NCI-H82 treated with DMSO at 0.1 percent for 48 hours (cell line): Measurements from ENCODE around the gene ERMAP.

Source experiments
- DNase-seq: peaks from one replicate; lab custom pipeline; 2025; ENCODE audit not compliant: unreplicated experiment; lab: John Stamatoyannopoulos, UW

ERMAP gene, protein sequence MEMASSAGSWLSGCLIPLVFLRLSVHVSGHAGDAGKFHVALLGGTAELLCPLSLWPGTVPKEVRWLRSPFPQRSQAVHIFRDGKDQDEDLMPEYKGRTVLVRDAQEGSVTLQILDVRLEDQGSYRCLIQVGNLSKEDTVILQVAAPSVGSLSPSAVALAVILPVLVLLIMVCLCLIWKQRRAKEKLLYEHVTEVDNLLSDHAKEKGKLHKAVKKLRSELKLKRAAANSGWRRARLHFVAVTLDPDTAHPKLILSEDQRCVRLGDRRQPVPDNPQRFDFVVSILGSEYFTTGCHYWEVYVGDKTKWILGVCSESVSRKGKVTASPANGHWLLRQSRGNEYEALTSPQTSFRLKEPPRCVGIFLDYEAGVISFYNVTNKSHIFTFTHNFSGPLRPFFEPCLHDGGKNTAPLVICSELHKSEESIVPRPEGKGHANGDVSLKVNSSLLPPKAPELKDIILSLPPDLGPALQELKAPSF

DNA sequence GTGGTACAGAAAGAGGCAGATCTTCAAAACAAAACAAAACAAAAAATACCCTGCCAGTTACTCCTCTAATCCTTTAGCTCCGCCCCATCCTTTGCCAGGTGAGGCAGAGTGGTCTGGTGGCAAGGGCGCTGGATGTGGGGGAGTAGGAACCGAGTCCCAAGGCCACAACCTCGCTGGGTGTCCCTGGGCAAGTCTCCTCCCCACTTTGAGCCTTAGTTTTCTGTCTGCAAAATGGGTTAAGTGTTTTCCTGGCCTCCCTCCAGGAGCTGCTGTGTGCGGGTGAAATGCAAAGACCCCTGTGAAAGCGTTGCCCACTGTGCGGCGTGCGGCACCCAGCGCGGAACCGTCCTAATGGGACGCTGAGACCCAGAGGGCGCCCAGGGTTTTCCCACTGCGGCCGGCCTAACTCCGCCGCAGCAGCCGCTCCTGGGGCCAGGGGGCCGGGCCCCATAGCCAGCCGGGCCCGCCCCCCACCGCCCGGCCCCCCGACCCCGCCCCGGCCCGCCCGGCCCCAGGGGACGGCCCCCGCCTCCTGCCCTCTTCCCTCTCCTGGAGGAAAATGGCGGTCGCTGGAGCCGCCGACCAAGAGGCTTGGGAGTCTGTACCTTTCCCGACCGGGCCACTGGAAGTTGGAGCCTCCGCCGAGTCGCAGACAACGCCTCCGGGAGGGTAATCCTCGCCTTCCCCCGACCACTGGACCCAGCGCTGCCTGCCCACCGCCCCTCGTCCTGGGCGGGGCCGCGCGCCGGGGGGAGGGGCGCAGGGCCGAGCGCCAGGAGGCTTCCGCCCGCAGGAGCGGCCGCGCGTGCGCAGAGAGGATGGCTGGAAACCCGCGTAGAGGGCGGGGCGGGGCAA is at the start of gene ERMAP, which contains the start of gene SVBP:
ERMAP (plus strand) TSS at position 538 of the 855 bp plus-strand sequence. CDS start 13,327 bp downstream, outside the sequence.
SVBP (minus strand) TSS at position 813 of the 855 bp plus-strand sequence. CDS start 853 bp downstream, outside the sequence.
- peak; percentile 76 for DNase-seq

DNA sequence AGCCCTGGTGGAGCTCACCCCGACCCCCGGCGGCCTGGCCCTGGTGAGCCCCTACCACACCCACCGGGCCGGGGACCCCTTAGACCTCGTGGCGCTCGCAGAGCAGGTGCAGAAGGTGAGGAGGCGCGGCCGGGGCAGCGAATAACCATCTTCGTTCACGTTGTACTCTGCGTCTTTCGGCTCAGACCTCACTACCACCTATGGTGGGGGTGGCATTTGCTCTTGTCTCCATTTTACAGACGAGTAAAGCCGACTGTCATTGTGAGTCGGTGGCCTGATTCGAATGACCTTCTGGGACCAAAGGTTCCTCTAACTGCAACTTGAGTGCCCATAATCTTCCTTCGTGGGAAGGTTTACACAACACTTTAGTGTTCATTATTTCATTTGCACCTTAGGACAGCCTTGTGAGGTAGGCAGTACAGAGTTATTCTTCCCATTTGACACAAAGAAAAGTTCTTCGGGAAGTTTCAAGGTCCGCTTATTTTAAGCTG is 49.4 kb upstream of the ERMAP start:
- DNase-seq: no peak

DNA sequence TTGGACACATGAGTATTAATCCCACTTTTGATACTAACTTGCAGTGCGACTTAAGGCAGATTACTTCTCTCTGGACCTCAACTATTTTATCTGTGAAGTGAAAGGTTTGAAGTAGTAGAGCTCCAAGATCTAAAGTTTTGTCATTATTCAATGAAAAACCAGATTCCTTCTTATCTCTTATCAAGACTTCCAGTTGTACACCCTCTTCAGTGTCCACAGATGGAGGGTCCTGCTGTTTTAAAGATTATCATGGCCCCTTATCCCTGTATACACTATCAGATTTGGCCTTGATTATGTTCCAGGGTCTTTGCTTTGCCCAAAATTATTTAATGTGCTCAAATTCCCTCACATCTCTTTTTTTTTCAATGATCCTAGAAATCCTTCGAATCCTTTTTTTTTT is 48.8 kb upstream of the ERMAP start:
- no peak for DNase-seq

DNA sequence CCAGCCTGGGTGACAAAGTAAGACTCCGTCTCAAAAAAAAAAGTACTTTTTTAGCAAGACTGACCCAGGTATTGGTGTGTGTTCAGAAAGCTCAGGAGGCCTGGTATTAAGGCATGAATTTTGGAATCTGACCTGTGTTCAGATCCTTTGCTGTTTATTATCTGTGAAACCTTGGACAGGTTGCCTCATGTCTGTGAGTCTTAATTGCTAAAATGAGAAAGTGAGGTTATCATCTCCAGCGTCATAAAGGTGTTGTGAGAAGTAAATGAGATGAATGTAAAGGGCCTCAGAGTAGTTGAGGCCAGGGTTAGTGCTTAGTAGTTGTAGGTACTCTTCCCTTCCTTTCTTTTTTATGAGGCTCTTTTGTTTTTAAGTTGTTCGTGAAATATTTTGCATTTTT is 47.1 kb upstream of the ERMAP start:
- DNase-seq: no peak

DNA sequence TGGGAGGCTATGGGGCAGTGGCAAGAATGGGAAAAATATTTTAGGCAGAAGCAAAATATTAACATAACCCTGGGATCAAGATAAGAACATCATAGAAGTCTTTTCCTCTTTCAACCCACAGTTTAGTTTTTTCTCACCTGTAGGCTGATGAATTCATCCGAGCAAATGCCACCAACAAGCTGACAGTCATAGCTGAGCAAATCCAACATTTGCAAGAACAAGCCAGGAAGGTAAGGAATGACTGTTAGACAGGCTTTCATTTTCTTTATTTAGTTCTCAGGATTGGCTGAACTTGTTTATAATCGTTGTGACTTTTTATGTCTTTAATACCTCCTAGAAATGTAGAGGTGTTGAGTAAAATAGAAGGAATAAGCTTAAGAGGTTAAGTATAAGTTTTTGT is 43.5 kb upstream of the ERMAP start:
- no peak for DNase-seq

DNA sequence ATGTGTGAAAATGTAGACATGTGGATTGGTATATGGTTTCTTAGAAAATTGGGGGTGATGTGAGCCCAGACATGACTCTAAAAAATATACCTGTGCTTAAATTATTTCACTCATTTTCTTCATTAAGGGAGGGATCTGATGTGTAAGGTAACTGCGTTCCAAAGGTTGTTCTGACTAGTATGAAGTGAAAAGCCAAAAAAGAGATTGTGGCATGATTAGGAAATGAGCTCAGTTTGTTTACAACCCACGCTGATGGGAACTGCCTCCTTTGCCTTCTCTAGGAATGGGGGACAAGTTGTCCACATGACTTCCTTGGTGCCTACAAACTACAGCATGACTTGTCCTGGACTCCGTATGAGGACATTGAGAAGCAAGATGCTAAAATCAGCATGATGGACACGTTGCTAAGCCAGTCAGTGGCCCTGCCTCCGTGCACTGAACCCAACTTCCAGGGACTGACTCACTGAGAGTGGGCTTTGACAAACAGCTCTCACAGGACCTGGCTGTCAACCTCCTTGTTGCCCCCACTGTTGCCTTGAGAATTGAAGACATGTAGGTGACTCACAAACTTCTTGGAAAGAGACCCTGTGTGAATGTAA is 41.9 kb upstream of the ERMAP start:
- DNase-seq: no peak

DNA sequence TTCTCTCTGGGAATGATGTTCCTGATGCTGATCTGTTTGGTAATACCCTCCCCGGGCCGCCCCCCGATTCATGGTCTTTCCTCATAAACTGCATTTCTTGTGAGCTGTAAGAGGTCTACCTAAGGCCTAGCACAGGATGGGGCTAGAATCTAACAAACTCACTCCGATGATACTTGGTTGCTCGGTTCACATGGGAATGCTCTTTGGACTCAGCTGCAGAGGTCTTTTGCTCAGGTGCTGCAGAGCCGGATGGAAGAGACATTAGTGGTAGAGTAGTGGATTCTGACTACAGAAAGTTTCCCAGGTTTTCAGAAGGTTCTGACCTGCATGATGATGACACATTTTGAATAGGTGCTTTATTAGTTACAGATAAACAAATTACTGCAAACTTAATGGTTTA is 40.4 kb upstream of the ERMAP start:
- DNase-seq: no peak

DNA sequence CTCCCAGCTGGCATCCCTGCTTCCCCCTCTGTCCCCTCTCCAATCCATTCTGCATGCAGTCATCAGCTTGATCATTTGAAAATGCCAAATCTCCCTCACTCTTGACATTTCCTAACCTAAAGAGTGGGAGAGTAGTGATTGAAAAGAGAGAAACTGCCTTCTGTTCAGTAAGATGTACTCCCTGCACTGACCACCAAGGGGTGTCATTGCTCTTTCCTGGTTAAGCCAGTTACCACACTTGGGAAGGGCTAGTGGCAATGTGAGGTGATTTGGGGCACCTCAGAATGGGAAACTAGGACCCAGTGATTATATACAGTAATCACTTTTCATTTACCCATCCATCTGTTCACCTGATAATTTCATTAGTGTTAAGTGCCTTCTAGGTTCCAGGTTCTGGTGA is 39.1 kb upstream of the ERMAP start:
- DNase-seq: peak; percentile 63

DNA sequence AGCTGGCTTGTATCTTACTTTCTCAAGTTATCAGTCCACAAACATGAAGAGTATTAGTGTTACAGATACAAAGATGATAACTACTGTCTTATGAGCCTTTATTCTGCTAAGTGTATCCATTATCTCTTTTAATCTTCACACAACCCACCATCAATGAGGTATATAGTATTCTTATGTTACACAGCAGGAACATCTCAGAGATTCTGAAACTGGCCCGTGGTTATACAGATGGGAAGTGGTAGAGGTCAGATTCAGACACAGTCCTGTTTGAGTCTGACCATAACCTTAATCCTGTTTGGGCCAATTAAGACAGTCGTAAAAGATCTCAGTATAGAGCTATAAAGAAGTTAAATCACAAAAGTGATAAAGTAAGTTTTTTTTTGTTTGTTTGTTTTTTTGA is 37.2 kb upstream of the ERMAP start:
- no peak for DNase-seq

DNA sequence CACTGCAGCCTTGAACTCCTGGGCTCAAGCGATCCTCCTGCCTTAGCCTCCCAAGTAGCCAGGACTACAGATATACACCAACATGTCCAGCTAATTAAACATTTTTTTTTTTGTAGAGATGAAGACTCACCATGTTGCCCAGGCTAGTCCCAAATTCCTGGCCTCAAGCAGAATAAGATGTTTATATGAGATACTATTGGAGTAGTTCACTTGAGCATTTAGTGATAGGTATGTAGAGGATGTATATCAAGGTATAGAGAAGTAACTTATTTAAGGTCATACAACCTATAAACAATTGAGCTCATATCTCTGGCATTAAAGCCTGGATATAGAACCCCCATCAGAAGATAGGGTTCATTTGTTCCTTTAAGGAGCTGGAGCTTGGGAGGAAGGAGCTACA is 36.7 kb upstream of the ERMAP start:
- no peak for DNase-seq

DNA sequence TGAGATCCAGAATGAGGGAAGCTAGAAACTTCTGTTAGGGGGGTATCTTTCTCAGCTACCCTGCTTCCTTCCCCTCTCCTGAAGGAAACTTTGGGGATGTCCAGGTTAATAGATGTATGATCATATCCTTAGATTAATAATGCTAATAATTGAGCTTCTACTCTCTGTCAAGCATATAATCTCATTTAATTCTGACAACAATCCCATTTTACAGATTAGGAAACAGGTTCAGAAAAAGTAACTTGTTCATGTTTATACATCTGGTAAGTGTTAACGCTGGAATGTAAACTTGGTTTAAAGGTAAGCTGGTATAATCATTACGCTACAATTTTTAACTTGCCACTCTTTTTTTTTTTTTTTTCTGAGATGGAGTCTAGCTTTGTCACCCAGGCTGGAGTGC is 33.8 kb upstream of the ERMAP start:
- no peak for DNase-seq

DNA sequence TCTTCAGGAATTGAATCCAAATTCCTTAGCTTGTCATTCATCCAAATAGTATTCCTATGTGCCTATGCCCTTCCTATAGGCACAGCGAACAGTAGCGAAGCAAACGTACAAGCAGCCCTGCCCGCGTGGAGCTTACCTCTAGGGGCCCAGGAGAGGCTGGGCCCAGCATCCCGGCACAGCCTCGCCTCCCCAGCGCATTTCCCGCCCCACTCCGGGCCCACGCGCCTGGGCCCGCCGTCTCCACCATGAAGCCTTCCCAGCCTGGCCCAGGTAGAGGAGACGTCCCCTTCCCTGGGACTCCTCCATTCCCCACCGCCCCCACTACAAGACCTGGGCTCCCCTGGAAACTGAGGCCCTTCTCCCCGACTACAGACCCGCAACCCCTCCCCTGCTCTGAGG is 32.4 kb upstream of the ERMAP start:
- no peak for DNase-seq

DNA sequence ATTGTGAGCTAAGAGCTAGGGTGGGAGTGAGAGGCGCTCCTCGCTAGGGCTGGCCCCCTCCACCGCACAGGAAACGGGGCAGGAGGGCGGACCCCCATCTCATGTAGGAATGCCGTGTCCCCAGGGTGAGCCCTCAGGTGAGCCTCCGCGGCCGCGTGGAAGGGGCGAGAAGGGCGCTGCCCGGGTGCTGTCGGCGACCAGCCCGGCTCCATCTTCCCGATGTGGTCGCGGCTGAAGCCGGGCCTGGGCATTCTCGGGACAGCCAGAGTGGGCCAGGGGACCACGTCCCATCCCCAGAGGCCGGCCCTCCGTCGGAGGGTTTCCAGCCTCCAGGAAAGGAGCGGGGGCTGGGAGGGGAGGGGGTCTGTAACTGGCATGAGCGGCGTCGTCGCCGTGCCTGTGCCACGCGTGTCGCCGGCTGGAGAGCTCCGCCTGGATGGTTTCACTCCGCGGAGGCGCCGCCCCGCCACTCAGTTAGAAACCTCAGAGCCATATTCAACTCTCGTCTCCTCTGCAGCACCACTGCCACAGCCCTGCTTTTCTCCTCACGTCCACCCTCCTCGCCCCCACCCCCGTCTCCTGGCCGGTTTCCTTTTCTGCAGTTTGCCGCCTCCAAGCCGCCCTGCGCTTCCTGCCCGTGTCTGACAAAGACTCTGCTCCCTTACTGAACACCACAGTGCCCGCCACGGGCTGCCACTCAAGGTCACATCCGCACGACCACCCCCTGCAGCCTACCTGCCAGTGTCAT is 31.8 kb upstream of the ERMAP start, which contains the start of gene TMEM269:
TMEM269 (plus strand) TSS at position 46 of the 748 bp plus-strand sequence. CDS start 4,903 bp downstream, outside the sequence.
- no peak for DNase-seq

DNA sequence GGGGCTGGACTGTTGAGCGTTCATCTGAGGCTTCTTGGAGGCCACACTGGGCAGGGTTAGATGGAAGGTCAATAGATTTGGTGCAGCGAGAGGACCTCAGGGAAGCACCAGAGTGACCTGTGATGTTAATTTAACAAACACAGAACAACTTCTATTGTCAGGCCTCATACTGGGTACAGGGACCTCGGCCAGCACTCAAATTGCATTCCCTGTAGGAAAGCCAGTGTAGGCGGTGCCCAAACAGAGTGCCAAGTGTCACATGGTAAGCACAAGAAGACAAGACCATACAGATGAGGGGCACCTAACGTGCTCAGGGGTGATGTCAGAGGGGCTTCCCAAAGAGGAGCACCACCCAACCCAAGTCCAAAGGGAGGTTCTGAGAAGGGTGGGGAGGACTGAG is 30.8 kb upstream of the ERMAP start:
- DNase-seq: no peak

DNA sequence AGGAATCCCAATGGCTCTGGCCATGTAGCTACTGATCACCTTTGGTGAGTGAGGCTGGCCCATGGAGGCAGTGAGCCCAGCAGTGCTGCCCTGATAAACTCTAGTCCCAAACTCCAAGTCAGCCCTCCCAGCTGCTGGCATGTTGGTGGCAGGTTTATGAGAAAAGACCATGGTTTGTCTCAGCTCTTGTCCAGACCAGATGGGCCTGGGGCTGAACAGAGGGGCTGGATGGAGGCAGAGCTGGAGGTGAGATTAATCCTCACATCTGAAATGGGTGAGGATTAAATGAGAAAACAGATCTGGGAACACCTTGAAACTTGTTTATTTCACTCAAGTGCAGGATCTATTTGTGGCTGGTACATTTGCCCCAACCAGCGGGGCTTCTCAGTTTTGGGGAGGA is 28.9 kb upstream of the ERMAP start:
- DNase-seq: peak; percentile 70

DNA sequence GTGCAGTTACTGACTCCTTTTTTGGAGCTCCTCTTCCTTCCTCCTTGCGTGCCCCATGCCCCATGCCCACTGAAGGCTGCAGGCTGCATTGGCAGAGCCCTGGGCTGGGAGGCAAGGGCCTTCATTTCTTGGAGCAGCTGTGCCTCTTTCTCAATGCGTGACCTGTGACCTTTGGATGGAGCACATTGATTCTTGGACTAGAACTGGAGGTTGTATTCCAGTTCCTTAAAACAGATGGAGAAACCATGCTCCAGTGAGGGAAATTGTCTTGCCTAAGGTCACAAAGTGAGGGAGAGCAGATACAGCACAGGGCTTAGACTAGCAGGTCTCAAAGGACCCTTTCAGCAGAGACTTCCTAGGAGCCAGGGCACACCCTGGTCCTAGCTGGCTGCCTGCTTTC is 23.1 kb upstream of the ERMAP start:
- no peak for DNase-seq

DNA sequence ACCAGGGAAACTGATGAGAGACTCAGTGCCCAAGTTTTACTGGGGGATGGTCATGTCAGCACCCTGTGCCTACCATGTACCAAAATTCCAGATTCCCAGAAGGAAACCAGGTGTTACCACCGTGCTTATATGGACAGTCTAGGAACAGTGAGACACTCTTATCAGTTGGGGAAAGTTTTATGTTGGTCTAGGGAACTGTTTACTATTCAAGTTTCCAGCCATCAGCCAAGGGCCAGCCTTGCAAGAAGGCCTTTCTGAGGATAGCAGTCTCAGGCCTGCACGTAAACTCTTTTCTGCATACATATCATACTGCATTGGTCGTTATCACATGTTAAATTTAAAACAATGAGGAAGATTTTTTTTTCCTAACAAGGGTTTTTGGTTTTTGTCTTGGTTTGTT is 19.5 kb upstream of the ERMAP start:
- DNase-seq: no peak

DNA sequence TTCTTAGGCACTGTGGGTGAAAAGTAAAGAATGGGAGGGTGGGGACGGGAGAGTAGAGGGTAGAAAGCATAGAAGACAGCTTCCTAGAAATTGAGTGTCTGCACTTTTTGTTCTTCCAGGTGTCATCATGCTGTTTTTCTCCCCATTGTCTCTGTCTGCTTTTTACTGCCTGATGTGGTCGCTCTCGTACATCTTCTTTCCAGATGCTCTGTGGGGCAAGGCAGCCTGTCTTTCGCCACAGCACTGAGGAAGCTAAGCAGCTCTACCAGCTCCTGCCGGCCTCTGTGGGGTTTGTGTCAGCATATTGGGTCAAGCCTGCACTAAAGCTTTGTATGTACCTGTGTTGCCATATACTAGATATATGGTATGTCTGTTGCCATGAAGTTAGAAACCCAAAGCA is 18.9 kb upstream of the ERMAP start:
- DNase-seq: no peak

DNA sequence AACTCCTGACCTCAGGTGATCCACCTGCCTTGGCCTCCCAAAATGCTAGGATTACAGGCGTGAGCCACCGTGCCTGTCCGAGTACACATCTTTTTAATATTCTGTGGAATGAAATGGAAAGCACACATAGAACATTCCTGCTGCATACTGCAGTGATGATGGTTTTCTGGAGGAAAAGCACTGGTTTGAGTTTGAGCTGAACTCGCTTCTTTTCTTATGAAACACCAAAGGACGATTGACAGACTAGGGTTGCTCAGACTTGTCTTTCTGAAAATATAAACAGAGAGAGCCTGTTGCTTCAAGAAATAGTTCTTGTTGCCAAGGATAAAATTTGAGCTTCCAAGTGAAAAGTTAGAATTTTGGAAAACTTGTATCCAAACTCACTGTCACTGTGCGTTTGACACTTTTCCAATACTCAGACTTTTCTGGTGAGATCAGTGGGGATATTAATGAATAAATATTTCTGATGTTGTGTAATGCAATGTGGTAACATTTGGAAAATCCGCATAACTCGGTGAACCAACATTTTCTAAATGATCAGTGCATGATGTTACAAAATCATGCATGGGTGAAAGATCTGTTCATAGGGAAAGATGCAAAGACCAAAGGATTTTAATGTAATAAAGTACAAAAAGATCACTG is 15.0 kb upstream of the ERMAP start:
- no peak for DNase-seq

DNA sequence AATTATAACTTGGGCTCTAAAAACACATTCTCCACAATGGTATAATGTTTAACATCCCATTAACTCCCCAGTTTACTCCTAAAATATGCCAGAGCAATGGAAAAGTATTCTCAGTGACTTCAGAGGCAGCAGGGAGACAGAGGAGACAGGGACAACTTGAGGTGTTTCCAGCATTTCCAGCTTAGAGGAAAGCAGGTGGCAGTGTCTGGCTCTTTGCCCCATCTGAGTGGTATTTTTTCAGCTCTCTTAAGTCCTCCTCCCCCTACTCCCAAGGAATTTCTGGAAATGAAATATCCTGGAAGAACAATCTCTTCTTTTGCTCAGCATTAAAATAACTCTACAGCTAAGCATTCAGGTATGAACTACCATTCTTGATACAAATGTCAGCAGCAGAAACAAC is 10.8 kb upstream of the ERMAP start:
- DNase-seq: no peak
